C4-2B (cell line): ENCODE measurements around the gene CCDC171.

ENCODE experiments used
- ZFX ChIP-seq: fragments of 450-650 bp; IDR thresholded peaks from 2 replicates; pipeline ENCODE4 v1.6.1; 2017
- TF ChIP-seq, protein P1 (sequence below): fragments of 450-650 bp; conservative IDR thresholded peaks from 2 replicates; pipeline ENCODE4 v1.5.1; 2017; ENCODE audit warnings: mild to moderate bottlenecking

DNA sequence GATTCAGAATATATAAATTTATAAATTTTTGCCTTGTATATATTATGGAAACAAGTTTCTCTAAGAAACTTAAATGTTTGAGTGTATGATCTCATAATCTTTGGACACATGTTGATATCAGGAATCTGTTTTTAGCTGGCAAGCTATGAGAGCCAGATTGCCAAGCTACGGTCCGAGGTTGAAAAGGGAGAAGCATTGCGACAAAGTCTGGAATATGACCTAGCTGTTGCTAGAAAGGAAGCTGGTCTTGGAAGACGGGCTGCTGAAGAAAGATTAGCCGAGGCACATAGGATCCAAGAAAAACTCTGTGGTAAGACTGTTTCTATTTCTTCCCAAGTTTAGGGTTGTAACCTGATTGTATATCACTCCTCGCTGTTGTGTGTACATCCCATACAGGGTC is 25.9 kb downstream of the CCDC171 start:
- TF ChIP-seq, protein P1, sequence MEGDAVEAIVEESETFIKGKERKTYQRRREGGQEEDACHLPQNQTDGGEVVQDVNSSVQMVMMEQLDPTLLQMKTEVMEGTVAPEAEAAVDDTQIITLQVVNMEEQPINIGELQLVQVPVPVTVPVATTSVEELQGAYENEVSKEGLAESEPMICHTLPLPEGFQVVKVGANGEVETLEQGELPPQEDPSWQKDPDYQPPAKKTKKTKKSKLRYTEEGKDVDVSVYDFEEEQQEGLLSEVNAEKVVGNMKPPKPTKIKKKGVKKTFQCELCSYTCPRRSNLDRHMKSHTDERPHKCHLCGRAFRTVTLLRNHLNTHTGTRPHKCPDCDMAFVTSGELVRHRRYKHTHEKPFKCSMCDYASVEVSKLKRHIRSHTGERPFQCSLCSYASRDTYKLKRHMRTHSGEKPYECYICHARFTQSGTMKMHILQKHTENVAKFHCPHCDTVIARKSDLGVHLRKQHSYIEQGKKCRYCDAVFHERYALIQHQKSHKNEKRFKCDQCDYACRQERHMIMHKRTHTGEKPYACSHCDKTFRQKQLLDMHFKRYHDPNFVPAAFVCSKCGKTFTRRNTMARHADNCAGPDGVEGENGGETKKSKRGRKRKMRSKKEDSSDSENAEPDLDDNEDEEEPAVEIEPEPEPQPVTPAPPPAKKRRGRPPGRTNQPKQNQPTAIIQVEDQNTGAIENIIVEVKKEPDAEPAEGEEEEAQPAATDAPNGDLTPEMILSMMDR = no peak
- TF ChIP-seq ZFX = no peak
